GM18526 (cell line): ENCODE results near the gene UBAC1.

Experiments
- POLR2A ChIP-seq: IDR thresholded peaks from 3 replicates; pipeline ENCODE4 v1.6.1; 2011; ENCODE audit not compliant: insufficient read length; ENCODE audit errors: extremely low read depth

The UBAC1 gene

DNA sequence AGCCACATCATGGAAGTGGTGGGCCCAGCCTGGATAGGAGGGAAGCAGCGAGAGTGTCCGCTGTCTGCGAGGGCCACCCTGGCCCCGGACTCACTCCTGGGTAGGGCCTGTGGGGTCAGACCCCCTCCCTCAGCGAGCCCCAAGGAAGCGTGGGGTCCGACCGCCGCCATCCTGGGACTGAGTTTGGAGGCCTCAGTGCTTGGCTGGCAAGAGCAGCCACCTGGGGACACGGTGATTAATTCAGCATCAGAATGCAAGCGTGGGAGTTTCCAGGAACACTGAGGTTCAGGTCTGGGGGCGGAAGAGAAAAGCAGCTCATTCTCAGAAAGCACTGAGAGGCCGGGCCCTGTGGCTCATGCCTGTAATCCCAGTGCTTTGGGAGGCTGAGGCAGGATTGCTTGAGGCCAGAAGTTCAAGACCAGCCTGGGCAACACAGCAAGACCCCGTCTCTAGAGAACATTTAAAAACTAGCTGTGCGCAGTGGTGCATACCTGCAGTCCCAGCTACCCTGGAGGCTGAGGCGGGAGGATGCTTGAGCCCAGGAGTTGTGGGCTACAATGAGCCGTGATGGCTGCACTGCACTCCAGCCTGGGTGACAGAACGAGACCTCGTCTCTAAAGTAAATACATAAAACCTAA lies 35.6 kb downstream of the UBAC1 start:
- no peak for TF ChIP-seq POLR2A

DNA sequence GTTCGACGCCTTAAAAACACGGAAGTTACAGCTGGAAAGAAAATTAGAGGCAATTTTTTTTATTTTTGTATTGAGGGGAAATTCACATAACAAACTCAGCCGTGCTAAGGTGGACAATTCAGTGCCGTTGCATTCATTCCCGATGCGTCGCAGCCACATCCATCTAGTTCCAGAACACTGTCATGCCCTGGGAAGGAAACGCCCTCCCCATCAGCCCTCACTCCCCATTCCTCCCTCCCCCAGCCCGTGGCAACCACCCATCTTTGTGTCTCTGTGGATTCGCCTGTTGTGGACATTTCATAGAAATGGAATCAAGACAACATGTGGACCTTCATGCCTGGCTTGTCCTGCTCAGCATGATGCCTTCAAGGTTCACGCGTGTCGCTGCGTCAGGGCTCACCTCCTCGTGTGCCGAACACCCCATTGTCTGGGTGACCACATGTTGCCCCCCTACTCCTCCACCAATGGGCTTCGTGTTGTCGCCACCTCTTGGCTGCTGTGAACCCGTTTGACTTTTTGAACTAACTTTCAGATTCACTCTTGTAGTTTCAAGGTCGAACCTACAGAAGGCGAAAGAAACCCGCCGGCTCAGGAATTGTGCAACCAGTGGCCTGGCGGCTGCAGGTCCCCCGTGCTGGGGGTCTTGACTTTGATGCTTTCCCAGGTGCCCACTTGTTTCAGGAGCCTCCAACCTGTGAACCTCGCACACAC lies 36.4 kb downstream of the UBAC1 start:
- no peak for TF ChIP-seq POLR2A

DNA sequence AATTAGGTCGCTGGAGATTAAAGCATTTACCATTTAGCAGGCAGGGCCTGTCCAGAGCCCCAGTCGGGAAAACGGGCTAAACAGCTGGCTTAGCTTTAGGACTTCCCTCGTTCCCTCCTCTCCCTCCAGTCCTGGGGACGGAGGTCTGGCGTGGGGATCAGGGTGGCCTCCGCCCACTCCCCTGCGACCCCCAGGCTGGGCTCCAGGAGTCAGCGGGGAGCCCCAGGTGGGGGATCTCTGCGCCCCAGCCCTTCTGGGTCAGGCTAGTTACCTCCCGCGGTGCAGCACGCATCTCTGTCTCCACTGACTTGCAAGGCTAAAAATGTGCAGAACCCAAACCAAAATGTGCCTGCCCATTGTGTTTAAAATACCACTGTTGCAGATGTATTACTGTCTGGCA lies 37.7 kb downstream of the UBAC1 start:
- TF ChIP-seq POLR2A, result no peak

DNA sequence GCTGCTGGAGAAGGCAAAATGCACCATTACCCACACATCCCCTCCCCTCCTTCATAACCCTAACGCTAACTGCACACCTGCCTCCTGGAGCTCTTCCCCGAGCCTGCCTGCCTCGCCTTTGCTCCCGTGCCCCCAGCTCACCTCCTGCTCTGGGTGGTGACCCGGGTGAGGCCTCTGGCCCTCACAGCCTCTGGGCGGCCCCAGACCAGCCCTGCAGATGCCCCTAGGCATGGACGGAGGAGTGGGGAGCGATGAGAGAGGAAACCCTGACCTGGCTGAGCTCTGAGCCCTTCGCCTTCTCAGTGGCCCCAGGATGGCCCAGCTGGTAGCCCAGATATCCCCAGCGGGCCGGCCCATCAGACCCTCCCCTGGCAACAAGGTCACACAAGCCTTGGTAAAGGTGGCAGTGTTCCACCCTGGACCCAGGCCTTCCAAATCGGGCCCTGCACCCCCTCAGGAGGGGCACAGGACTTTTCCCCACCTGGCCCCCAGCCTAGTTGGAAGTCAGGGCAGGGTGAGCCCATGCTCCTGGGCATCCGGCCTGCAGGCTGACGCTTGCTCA lies 39.3 kb downstream of the UBAC1 start:
- no peak for TF ChIP-seq POLR2A

DNA sequence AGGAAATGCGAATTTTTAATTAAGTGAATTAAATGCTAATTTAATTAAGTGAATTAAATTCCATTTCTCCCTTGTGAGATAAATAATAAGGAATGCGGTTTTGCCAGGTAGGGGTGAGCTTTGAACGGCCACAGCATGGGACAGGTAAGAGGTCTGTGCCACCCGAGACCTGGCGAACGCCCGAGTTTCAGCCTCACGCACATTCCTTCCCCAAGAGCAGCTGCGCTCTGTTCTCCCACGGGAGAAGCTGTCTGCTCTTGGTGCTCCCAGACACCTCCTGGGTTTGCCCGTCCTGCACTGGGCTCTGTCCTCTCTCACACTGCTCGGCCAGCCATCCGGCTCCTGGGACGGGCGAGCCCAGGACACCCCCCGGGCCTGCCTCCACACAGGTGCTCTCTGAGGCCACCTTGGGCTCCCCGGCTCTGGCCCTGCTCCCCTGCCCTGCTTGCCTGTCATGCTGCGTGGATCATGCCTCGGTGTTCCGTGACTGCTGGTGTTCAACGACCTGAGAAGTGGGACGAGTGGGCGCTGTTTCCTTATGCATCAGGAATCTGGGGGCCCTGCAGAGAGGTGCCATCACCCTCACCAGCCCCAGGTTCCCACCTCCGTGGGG lies 40.1 kb downstream of the UBAC1 start:
- no peak for TF ChIP-seq POLR2A

DNA sequence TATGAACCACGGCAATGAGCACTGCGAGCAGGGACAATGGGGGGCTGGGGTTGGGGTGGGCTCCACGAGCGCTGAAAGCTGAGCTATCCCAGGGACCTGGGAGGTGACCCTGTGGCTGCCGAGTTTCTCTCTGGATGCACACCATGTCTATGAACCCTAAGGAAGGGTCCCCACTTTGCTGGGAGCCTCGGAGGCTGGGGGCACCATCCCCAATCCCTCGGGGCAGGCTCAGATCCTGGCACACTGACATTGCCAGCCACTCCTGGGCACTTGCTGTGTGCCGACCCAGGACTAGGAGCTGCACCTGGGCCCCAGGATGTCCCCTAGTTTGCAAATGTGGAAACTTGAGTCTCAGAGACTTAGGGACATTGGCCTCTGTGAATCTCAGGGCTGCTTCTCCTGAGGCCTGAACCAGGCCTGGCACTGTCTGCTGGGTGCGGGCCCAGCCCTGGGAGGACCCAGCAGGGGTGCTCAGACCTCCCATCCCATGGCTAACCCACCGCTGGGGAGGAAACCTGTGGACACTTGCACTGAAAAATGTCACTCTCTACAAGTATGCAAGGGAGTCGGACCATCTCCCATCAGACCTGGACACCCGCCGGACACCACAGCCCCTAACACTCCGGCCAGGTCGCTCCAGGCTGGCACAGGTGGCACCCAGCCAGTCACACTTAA lies 40.8 kb downstream of the UBAC1 start:
- no peak for TF ChIP-seq POLR2A

DNA sequence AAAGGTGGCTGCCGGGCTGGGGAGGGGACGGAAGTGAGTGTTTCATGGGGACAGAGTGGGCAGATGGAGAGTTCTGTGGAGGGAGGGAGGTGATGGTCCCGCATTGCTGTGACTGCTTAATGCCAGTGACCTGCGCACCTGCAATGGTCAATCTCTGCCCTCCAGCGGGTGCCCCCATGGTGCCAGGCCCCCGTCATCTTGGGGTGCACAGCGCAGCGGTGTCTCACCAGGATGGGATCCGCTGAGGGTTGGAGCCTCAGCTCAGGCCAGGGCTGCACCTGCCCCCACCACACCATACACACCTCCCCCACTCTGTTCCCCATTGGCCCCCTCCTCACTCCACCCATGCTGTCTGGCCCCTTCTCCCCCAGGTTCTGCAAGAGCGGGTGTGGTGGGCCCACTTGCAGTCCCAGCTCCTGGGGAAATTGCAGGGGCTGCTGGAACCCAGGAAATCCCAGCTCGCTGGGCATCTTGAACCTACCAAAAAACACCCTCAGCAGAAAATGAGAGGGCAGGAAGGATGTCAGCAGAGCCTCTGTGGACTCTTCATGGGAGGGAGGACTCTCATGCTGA lies 41.8 kb downstream of the UBAC1 start:
- no peak for TF ChIP-seq POLR2A

DNA sequence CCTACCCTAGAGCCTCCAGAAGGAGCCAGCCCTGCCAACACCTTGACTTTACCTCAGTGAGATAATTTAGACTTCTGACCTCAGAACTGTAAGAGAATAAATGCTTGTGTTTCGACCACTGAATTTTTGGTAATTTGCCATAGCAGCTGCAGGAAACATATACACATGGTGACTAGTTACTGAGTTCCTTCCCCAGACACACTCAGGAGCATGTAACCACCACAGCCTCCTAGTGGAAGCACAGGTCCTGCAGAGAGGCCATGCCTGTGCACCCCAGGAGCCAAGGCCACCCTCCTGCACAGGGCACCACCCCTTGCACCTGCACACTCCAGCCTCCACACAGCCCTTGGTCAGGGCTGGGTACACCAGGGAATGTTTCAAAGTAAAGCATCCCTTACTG lies 46.3 kb downstream of the UBAC1 start:
- TF ChIP-seq POLR2A, result no peak

DNA sequence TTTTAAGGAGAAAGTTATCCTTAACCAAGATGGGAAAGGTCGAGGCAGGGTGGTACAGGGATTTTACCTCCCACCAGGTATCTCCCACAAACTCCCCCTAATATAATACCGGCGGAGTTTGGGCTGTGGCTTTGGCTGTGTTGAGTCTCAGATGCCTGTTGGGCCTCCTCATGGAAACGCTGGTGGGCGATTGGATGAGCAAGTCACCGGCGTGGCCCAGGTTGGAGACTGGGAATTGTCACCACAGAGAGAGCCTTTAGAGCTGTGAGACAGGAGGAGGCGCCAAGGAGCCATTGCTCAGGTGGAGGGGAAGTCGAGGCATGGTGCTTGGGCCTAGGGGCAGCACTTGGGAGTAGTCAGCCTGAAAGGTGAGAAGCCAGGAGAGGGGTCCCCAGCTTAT lies 50.4 kb downstream of the UBAC1 start:
- no peak for TF ChIP-seq POLR2A

DNA sequence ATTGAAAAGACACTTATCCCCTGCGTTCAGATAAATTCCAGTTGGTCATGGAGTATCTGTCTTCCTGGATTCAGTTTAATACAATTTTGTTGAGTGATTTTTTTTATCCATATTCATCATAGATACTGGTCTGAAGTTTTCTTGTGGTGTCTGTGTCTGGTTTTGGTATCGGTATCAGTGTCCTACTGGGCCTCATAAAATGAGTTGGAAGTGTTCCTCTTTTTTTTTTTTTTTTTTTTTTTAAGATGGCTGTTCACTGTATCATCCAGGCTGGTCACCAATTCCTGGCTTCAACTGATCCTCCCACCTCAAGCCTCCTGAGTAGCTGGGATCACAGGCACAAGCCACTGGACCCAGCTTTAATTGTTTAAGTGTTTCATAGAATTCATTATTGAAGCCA lies 51.0 kb downstream of the UBAC1 start:
- no peak for TF ChIP-seq POLR2A

DNA sequence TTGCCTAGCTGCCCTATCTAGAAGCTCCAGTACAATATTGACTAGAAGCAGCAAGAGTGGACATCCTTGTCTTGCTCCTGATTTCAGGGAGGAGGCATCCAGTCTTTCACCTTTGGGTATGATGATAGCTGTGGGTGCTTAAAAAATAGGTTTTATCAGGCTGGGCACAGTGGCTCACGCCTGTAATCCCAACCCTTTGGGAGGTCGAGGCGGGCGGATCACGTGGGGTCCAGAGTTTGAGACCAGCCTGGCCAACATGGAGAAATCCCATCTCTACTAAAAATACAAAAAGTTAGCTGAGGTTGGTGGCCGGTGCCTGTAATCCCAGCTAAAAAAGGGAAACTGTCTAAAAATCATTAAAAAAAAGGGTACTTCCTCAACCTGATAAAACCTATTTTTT lies 51.8 kb downstream of the UBAC1 start:
- no peak for TF ChIP-seq POLR2A

DNA sequence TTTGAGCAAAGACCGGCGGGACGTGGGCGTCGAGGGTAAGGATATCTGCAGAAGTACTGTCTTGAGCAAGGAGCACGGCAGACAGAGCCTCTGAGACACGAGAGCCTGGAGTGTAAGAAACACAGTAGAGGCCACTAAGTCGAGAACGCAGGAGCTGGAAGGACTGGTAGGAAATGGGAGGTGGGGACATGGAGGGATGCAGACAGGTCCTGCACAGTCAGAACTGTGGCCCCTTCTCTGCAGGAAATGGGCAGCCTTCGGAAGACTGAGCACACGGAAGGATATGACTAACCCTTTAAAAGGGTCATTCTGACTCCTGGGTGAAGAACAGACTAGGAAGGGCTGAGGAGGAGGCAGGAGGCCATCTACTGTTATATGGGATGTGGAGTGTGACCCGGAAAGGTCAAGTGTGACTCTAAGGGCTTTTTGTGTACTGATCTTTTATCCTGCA lies 52.4 kb downstream of the UBAC1 start:
- no peak for TF ChIP-seq POLR2A

DNA sequence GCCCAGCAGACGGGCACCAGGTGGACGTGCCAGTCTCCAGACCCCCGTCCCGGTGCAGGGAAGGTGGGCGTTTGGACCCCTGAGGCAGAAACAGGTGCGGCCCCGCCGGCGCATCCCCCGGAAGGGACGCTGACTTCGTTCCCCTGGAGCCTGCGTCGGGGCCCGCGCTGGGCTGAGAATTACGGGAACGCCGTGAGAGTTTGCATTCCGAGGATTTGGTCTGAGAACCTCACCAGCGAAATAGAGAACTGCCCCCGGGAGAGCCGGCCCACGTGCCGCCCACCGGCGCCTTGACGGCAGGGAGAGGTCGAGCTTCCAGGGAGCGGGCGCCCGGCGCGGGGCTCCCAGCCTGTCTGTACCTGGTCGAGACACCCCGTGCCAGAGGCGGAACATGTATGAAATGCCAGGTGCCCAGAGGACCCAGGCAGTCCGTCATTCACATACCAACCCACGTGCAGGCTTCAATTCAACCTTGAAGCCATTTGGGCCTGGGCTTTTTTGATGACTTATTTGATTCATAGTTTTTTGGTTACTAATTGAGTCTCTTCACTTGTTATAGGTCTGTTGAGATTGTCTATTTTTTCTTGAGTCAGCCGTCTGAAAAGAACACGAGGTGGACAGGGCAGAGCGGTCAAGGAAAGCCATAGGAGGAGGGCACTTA lies 53.0 kb downstream of the UBAC1 start:
- no peak for TF ChIP-seq POLR2A

DNA sequence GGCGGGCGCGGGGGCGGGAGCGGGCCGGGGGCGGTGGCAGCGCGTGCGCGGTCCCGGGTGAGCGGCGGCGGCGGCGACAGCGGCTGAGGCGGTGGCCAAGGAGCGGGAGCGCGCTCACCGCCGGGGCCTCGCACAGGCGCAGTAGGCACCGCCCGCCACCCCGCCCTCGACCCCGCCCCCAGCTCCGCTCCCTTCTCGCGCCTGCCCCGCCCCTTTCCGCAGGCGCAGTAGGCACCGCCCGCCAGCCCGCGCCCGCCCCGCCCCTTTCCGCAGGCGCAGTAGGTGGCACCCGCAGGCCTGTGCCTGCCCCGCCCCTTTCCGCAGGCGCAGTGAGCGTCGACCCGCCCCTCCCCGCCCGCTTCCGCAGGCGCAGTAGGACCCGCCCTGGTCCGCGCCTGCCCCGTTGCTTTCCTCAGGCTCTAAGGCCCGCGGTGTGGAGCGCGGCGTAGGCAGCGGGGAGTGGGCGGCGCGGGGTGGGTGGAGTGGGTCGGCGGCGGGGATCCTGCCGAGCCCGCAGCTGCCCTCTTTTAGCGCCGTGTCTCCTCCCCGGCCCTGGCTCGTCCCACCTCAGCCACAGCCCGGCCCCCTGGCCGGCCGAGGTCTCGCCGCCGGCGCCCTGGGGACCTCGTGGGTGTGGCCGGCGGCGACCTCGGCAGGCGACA lies 53.6 kb downstream of the UBAC1 start, which contains the start of gene CAMSAP1:
Gene CAMSAP1, minus strand, starts transcription at position 116 of the 662 bp plus-strand sequence. CDS start 387 bp downstream, outside the sequence.
- TF ChIP-seq POLR2A, result peak; percentile 77
